Fibroblast of lung (primary cell): ENCODE data around the gene ETF1. TPM values are rescaled to one million over a fixed set of nuclear protein-coding genes. Genes with fewer than 3 reads are reported as not detected.

Source experiments
- DNase-seq, 2 donors: peaks; one replicate each; pipeline versions ENCODE4 v3.0.0 to v3.0.0-alpha.2; 2010; ENCODE audit warnings: low read depth in 2 of 2
- H2AFZ ChIP-seq: 2 replicates; pipeline ENCODE4 v1.5.1; 2012; ENCODE audit warnings: low read length, control low read depth, inconsistent platforms
- H3K27ac ChIP-seq: 2 replicates; pipeline ENCODE4 v1.5.1; 2011; ENCODE audit warnings: low read length, control low read depth; ENCODE audit not compliant: insufficient read depth
- H3K27me3 ChIP-seq: 2 replicates; pipeline ENCODE4 v1.5.1; 2011; ENCODE audit warnings: mild to moderate bottlenecking, low read length; ENCODE audit not compliant: control insufficient read depth, insufficient read depth
- H3K36me3 ChIP-seq: 2 replicates; pipeline ENCODE4 v1.5.1; 2011; ENCODE audit warnings: low read length; ENCODE audit not compliant: control insufficient read depth, insufficient read depth
- H3K4me1 ChIP-seq: 2 replicates; pipeline ENCODE4 v1.5.1; 2011; ENCODE audit warnings: low read length; ENCODE audit not compliant: control insufficient read depth, insufficient read depth; ENCODE audit errors: extremely low read depth
- H3K4me2 ChIP-seq: 2 replicates; pipeline ENCODE4 v1.5.1; 2011; ENCODE audit warnings: low read length, control low read depth; ENCODE audit not compliant: insufficient read depth; ENCODE audit errors: extremely low read depth
- H3K4me3 ChIP-seq, 4 experiments: fragments of 200-600 bp in 1 of 4; sonication (generic) in 1 of 4; replicated peaks in 1 of 4; 2 replicates each; pipeline ENCODE4 v1.5.1; 2011 to 2016; ENCODE audit warnings: low read length in 4 of 4, low read depth in 3 of 4, mild to moderate bottlenecking in 3 of 4, control low read depth in 2 of 4, inconsistent platforms in 1 of 4, mixed read lengths in 1 of 4; ENCODE audit not compliant: insufficient read depth in 1 of 4; ENCODE audit errors: control extremely low read depth in 1 of 4
- H3K79me2 ChIP-seq: 2 replicates; pipeline ENCODE4 v1.5.1; 2012; ENCODE audit warnings: mild to moderate bottlenecking, low read length, inconsistent platforms; ENCODE audit not compliant: control insufficient read depth, insufficient read depth
- H3K9ac ChIP-seq: 2 replicates; pipeline ENCODE4 v1.5.1; 2011; ENCODE audit warnings: mild to moderate bottlenecking, low read length, control low read depth; ENCODE audit not compliant: insufficient read depth
- H3K9me3 ChIP-seq: 2 replicates; pipeline ENCODE4 v1.5.1; 2012; ENCODE audit warnings: low read depth, low read length; ENCODE audit not compliant: control insufficient read depth, insufficient read depth
- H4K20me1 ChIP-seq: 2 replicates; pipeline ENCODE4 v1.5.1; 2011; ENCODE audit warnings: low read length; ENCODE audit not compliant: control insufficient read depth, insufficient read depth; ENCODE audit errors: extremely low read depth
- CTCF ChIP-seq, 2 donors: IDR thresholded peaks in 1 of 2; conservative IDR thresholded peaks in 1 of 2; 1 replicate in 1 of 2; 2 replicates in 1 of 2; pipeline ENCODE4 v1.5.1; 2011 to 2012; ENCODE audit warnings: low read length in 2 of 2, control low read depth in 1 of 2, inconsistent platforms in 1 of 2, low read depth in 1 of 2, mild to moderate bottlenecking in 1 of 2
- EZH2 ChIP-seq: IDR thresholded peaks from 2 replicates; pipeline ENCODE4 v1.5.1; 2012; ENCODE audit warnings: low read length, control low read depth, mild to moderate bottlenecking; ENCODE audit errors: missing control alignments
- polyA plus RNA-seq, 2 donors: library from polyadenylated mRNA; depleted of rRNA in 1 of 2; stranded (reverse) in 1 of 2; unstranded in 1 of 2; fragments of >200 nt; gene quantifications; 2 replicates each; pipeline ENCODE4 v1.2.1, GENCODE V29; 2011 to 2012; ENCODE audit warnings: missing spikeins in 1 of 2
- total RNA-seq: library from RNA; depleted of rRNA; stranded (reverse); fragments of >200 nt; gene quantifications from 2 replicates; pipeline ENCODE4 v1.2.1, GENCODE V29; 2014

ETF1 gene
- total and polyA plus RNA-seq, 2 donors (not counting 1 experiment from before 2014, with no cell fraction given) = 94.0 to 118 TPM

GRCh38 chr5:138463419-138464007, 79.5 kb downstream of the ETF1 start:
- Histone ChIP-seq H2AFZ (no peak overlapping the region), H4K20me1 (no peaks in the 10 kb centered on the region)

GRCh38 chr5:138461343-138462125, 81.5 kb downstream of the ETF1 start:
- H2AFZ ChIP-seq = no peak overlapping the region
- H3K9ac ChIP-seq = no peak overlapping the region
- H3K4me1 ChIP-seq = peaks cover 6% of the 10 kb centered on the region
- H3K9me3 ChIP-seq = no peaks in the 10 kb centered on the region
- no peak for TF ChIP-seq EZH2
- H3K36me3 ChIP-seq = peaks cover 1% of the 10 kb centered on the region
- H3K4me3 ChIP-seq = no peak overlapping the region
- no peaks in the 10 kb centered on the region for H3K27me3 ChIP-seq
- H3K27ac ChIP-seq = no peak overlapping the region
- DNase-seq = peak; percentile 52 to 78
- no peaks in the 10 kb centered on the region for H4K20me1 ChIP-seq
- peaks cover 10% of the 10 kb centered on the region for H3K79me2 ChIP-seq
- H3K4me2 ChIP-seq = peak overlapping the region; percentile 13

More at GRCh38 chr5:138463419-138464007, 79.5 kb downstream of the ETF1 start:
- Histone ChIP-seq H3K27me3 (no peaks in the 10 kb centered on the region), H3K9ac (peak overlapping the region; percentile 80), H3K4me1 (peaks cover 6% of the 10 kb centered on the region), H3K4me3 (peak overlapping the region; percentile 61 to 83 (median 71)), H3K9me3 (no peaks in the 10 kb centered on the region), H3K27ac (peak overlapping the region; percentile 91), H3K79me2 (peaks cover 16% of the 10 kb centered on the region), H3K36me3 (peaks cover 9% of the 10 kb centered on the region), H3K4me2 (peak overlapping the region; percentile 83)
- no peak for TF ChIP-seq CTCF (conservative IDR thresholded peaks at IDR 0.05 in 1 of 2, IDR thresholded peaks at IDR 0.05 in 1 of 2; ENCODE audit: low read depth in 1 of 2, low read length in 2 of 2)
- TF ChIP-seq EZH2 = no peak
- DNase-seq = peak in 1 of 2 donors; percentile 20

- H3K9ac ChIP-seq = no peak overlapping the region
- no peaks in the 10 kb centered on the region for H3K36me3 ChIP-seq
- no peaks in the 10 kb centered on the region for H3K27me3 ChIP-seq
- no peaks in the 10 kb centered on the region for H3K9me3 ChIP-seq
- peaks cover 6% of the 10 kb centered on the region for H3K4me1 ChIP-seq
- no peak overlapping the region for H2AFZ ChIP-seq
- no peak overlapping the region for H3K4me3 ChIP-seq
- no peaks in the 10 kb centered on the region for H4K20me1 ChIP-seq
- no peak overlapping the region for H3K27ac ChIP-seq
- H3K79me2 ChIP-seq = no peaks in the 10 kb centered on the region
- DNase-seq = no peak
- H3K4me2 ChIP-seq = no peak overlapping the region
- no peak for TF ChIP-seq EZH2
- TF ChIP-seq CTCF (conservative IDR thresholded peaks at IDR 0.05 in 1 of 2, IDR thresholded peaks at IDR 0.05 in 1 of 2; ENCODE audit: low read depth in 1 of 2, low read length in 2 of 2) = no peak
Measured at GRCh38 chr5:138460032-138460693, 82.9 kb downstream of the ETF1 start.
